ENCODE data around the gene ZNF57.
"Not testable (repeated sequence)": the region's sequence is repeated elsewhere in the genome, so short reads cannot be mapped to it uniquely, and the experiment has no call there.

Gene ZNF57

DNA sequence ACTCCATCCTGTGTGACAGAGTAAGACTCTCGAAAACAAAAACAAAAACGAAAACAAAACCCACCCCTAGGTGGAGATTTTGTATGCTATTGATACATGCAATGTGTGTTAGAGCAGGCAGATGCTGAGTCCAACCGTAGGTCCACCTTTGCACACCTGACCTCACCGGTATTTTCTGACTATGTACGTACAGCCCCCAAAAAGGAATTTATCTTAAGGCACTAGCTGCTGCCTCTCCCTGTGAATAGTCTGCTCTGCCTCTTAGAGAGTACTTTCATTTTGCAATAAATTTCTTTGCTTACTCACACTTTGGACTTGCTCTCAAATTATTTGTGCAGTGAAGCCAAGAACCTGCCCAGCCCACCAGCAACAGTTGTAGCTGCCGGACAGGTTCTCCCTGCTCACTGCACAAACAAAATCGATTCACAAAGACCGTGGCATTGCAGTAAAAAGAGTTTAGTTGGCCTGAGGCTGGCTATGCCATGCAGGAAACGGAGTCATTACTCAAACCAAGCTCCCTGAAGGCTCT lies 52.3 kb downstream of the ZNF57 start:
- no peak for DNase-seq (ENCODE audit: low read depth)

DNA sequence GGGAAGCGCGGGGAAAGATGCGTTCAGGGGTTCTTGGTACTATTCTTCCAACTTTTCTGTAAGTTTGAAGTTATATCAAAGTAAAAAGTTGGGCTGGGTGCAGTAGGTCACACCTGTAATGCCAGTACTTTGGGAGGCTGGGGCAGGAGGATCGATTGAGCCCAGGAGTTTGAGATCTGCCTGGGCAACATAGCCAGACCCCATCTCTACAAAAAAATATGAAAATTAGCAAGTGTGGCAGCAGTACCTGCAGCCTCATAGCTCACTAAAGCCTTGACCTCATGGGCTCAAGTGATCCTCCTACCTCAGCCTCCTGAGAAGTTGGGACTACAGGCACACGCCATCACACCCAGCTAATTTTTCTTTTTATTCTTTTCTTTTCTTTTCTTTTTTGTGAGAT lies 56.4 kb downstream of the ZNF57 start:
- no peak for DNase-seq (ENCODE audit: low read depth)

DNA sequence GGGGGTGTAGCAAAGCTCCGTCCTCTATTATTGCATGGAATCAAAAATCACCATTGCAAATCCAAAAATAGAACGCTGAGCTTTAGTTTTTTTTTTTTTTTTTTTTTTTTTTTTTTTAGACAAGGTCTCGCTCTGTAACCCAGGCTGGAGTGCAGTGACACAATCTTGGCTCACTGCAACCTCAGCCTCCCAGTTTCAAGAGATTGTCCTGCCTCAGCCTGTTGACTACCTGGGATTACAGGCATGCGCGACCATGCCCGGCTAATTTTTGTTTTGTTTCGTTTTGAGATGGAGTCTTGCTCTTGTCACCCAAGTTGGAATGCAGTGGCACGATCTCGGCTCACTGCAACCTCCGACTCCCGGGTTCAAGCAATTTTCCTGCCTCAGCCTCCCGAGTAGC lies 59.4 kb downstream of the ZNF57 start:
- no peak for DNase-seq (ENCODE audit: low read depth)

DNA sequence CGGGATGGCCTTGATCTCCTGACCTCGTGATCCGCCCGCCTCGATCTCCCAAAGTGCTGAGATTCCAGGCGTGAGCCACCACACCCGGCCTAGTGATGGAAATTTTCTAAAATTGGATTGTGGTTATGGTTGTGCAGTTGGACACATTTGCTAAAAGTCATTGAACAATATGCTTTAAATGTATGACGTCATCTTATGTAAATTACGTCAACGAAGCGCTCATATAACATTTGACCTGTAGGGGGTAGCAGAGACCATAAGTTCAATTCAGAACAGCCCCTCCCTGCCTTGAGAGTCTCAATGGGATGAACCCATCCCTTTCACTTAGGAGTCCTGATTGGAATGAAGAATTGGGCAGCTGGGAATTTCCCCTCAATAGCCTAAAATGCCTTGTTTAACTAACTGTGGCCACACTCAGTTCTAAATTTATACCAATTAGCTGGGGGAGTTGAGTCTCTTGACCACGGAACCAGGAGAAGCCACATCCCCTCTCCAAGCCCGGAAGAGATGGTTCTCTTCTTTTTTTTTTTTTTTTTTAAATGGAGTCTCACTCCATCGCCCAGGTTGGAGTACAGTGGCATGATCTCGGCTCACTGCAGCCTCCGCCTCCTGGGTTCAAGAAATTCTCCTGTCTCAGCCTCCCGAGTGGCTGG lies 61.4 kb downstream of the ZNF57 start:
- DNase-seq (ENCODE audit: low read depth): peak; percentile 46

DNA sequence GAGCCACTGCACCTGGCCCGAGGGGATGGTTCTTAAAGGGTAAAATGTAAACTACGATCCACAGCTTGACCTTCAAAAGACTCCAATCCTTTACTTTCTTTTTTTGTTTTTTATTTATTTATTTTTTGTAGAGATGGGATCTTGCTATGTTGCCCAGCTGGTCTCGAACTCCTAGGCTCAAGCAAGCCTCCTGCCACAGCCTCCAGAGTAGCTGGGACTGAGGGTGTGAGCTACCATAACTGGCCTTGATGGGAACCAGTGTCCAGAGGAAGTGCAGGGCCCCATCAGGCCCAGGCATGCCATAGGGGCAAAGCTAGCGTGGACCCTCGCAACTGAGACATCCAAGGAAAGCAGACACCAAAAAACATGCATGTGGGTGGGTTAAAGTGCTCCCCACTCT lies 62.4 kb downstream of the ZNF57 start:
- no peak for DNase-seq (ENCODE audit: low read depth)

DNA sequence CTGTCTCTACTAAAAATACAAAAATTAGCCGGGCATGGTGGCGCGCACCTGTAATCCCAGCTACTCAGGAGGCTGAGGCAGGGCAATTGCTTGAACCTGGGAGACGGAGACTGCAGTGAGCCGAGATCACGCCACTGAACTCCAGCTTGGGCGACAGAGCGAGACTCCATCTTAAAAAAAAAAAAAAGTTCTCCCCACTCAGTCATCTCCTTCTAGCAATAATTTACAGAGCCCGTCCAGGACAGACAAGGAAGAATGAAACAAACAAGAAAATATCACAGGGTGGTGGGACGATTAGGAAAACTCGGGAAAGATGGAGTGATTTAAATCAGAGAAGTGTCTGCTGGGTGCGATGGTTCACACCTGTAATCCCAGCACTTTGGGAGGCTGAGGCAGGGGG lies 62.9 kb downstream of the ZNF57 start:
- not testable (repeated sequence) for DNase-seq (ENCODE audit: low read depth)

DNA sequence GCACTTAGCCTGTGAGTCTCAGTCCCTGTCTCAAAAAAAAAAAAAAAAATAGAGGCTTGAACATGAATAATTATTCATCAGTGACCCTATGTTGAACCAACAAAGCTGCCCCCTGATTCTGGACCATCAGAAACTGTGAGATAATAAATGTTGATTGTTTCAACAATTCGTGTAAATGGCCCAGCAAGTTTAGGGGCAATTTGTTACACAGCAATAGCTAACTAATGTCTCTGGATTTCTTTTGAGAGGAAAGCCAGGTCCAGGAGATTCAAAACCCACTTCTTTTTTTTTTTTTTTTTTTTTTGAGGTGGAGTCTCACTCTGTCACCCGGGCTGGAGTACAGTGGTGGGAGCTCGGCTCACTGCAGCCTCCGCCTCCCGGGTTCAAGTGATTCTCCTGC lies 64.1 kb downstream of the ZNF57 start:
- DNase-seq (ENCODE audit: low read depth): no peak

DNA sequence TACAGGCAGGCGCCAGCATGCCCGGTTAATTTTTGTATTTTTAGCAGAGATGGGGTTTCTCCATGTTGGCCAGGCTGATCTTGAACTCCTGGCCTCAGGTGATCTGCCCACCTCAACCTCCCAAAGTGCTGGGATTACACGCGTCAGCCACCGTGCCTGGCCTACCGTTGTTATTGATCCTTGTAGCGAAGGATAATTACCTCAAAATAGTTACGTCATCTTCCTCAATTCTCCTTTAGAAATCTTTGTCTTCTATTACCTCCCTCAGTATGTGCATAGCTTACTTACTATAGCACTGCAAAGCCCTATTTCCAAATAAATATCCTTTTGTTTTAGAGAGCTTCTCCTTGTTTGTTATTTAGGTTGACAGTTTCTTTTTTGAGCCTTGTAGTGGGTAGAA lies 67.2 kb downstream of the ZNF57 start:
- no peak for DNase-seq (ENCODE audit: low read depth)
